Activated CD8-positive, alpha-beta memory T cell treated with anti-CD3 and anti-CD28 coated beads for 1 hour (primary cell): ENCODE results near the gene ITSN1.

Source experiments
- DNase-seq, 2 donors: peaks; one replicate each; pipeline ENCODE4 v3.0.0-alpha.2; 2020; ENCODE audit warnings: low read depth in 1 of 2; ENCODE audit errors: extremely low read depth in 1 of 2

ITSN1 gene

GRCh38 chr21:33808715-33809367 is 166.5 kb downstream of the ITSN1 start:
- DNase-seq: no peak

GRCh38 chr21:33810766-33811165 is 168.5 kb downstream of the ITSN1 start:
- DNase-seq: no peak

- DNase-seq: no peak
These were observed 169.1 kb downstream of the ITSN1 start for GRCh38 chr21:33811167-33812010.

GRCh38 chr21:33813832-33814365 is 171.6 kb downstream of the ITSN1 start:
- no peak for DNase-seq

- DNase-seq: no peak
These were observed 172.9 kb downstream of the ITSN1 start for GRCh38 chr21:33815143-33815707.

GRCh38 chr21:33816174-33816573 is 173.9 kb downstream of the ITSN1 start:
- no peak for DNase-seq

GRCh38 chr21:33817138-33817537 is 174.8 kb downstream of the ITSN1 start:
- DNase-seq: no peak

GRCh38 chr21:33817663-33818451 is 175.6 kb downstream of the ITSN1 start:
- DNase-seq: no peak

- no peak for DNase-seq
These were observed 178.0 kb downstream of the ITSN1 start for GRCh38 chr21:33820230-33820770.

GRCh38 chr21:33820798-33821197 is 178.5 kb downstream of the ITSN1 start:
- DNase-seq: no peak

- no peak for DNase-seq
These were observed 179.4 kb downstream of the ITSN1 start for GRCh38 chr21:33821503-33822322.

GRCh38 chr21:33824156-33824941 is 182.0 kb downstream of the ITSN1 start:
- no peak for DNase-seq

- no peak for DNase-seq
These were observed 183.1 kb downstream of the ITSN1 start for GRCh38 chr21:33825419-33825818.

- no peak for DNase-seq
These were observed 183.6 kb downstream of the ITSN1 start for GRCh38 chr21:33825915-33826314.

- DNase-seq: no peak
These were observed 185.8 kb downstream of the ITSN1 start for GRCh38 chr21:33828083-33828482.

GRCh38 chr21:33828577-33828976 is 186.3 kb downstream of the ITSN1 start:
- DNase-seq: no peak

- no peak for DNase-seq
These were observed 187.5 kb downstream of the ITSN1 start for GRCh38 chr21:33829844-33830243.

GRCh38 chr21:33831962-33832659 is 189.8 kb downstream of the ITSN1 start:
- no peak for DNase-seq
